ENCODE measurements around the gene RPAP2.
"Not testable (repeated sequence)": the region's sequence is repeated elsewhere in the genome, so short reads cannot be mapped to it uniquely, and the experiment has no call there.

RPAP2 gene

GRCh38 chr1:92323473-92324453 is 24.9 kb downstream of the RPAP2 start:
- no peak for DNase-seq

DNA sequence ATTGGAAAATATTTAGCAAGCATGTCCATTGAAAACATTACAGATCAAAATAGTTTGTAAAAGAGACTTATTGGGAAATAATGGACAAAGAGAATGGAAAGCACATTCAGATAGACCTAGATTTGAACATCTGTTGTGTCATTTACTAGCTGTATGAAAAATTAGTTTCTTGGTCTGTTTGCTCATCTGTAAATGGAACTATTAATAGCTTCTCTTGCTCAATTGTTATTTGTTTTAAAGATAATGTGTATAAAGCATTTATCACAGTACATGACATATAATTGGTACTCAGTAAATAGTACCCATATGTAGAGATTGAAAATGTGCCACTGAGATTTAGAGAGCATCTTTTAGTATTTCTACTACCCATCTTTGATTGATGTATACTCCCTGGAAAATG is 25.9 kb downstream of the RPAP2 start:
- no peak for DNase-seq

- no peak for DNase-seq
Measured at GRCh38 chr1:92326681-92327080, 27.8 kb downstream of the RPAP2 start.

DNA sequence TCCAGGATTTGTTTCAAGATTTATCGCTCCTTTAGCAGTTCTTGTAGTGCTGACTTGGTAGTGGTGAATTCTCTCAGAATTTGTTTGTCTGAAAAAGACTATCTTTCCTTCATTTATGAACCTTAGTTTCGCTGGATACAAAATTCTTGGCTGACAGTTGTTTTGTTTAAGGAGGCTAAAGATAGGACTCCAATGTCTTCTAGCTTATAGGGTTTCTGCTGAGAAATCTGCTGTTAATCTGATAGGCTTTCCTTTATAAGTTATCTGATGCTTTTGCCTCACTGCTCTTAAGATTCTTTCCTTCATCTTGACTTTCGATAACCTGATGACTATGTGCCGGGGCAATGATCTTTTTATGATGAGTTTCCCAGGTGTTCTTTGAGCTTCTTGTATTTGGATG is 28.9 kb downstream of the RPAP2 start:
- DNase-seq, result no peak

DNA sequence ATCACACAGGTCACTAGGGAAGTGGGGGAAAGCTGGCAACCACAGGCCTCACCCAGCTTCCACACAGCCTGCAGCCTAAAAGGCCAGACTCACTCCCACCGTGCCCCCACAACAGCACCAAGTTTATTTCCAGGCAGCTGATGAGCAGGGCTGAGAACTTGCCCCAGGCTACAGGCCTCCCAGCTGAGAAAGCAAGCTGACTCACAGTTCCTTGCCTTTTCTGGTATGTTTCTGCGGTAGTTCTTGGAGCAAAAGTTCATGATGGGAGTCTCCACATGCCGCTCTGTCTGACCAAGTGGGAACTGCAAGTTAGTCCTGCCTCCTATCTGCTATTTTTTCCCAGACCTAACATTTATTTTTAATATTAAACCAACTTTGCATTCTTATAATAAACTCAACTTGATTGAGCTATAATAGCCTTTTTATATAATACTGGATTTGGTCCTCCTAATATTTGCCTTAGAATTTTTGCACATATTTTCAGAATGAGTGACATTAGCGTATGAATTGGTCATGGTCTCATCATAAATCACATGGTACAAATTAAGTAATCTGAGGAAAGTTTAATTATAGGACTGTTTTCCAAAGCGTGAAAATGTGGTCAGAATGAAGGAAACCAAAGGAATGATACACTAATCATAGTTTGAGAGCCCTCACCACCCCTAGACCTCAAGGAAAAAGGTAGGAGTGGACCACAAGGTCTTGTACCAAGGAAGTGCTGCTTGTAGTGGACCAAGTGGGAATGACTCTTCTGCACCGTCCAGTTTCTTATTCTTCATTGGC is 30.7 kb downstream of the RPAP2 start:
- no peak for DNase-seq

GRCh38 chr1:92333668-92334067 is 34.8 kb downstream of the RPAP2 start:
- DNase-seq, result no peak

DNA sequence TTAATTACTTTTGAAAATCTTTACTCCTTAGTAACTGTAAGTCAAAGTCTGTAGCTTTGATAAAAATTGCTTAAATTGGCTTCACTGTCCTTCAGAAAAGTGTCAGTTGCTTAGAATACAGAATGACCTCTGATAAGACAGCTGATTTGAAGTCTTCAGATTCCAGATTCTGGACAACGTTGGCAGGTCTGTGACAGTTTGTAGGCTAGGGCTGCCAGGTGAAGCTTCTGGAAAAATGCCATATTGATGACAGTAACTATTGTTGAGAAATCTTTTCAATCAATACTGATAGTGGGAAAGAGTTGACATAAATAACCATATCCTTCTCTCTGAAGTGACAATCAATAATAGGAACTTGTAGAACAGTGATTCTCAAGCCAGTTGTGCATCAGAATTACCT is 41.3 kb downstream of the RPAP2 start:
- DNase-seq, result no peak

GRCh38 chr1:92342401-92342800 is 43.5 kb downstream of the RPAP2 start:
- DNase-seq, result no peak

DNA sequence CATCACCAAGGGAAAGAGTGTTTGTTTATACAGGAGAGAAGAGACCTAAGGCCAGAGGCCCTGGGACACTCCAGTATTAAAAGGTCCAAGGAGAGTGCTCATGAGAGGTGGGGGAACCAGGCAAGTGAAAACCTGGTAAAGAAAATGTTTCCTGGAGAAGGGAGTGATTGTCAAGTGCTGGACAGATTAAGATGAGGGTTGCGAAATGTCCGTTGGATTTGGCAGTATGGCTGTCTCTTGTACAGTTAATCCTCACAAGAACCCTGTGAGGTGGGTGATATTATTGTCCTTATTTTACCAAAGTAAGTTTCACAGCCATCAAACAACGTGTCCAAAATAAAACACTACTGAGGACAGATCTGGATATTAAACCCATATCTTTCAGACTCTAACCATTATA is 44.2 kb downstream of the RPAP2 start:
- DNase-seq, result no peak

DNA sequence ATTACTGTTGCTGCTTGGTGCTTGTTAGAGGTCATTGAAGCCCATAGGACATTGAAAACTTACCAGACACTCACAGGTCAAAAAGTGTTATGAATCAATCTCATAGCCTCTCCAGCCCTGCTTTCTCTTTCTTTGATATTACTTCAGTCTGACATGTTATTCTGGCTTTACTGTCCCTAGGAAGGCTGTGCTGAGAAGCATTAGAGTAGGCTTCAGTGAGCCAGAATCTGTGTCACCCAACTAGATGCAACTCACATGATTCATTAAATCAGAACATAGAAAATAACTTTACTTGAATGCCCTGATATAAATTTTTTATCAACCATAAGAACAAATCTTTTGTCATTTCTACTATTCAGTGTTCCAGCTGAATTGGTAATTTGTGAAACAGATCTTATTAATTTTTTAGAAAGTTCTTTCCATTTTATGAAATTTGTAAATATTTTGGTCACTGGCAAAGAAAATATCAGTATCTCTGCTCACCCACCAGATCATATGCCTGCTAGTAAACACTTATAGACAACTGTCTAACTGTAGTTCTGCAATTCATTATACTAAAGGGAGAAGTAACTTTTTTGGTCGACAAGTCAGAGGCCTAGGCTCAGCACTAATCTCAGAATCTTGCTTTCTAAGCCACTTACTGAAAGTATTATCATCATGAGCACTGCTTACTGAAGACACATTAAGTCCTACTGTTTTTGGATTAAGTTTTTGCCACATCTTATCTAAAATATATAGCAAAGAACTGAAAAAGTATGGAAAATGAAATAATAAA is 48.2 kb downstream of the RPAP2 start:
- DNase-seq, result no peak

DNA sequence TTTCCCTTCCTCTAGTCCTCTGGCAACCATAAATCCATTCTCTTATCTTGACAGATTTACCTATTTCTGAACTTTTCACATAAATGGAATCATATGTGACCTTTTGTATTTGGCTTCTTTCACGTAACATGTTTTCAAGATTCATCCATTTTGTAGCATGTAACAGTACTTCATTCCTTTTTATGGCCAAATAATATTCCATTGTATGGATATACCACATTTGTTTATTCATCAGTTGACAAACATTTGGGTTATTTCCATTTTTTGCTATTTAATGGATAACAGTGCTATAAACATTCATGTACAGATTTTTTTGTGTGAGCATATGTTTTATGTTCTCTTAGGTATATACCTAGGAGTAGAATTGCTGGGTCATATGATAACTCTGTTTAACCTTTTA is 54.0 kb downstream of the RPAP2 start:
- DNase-seq, result no peak

DNA sequence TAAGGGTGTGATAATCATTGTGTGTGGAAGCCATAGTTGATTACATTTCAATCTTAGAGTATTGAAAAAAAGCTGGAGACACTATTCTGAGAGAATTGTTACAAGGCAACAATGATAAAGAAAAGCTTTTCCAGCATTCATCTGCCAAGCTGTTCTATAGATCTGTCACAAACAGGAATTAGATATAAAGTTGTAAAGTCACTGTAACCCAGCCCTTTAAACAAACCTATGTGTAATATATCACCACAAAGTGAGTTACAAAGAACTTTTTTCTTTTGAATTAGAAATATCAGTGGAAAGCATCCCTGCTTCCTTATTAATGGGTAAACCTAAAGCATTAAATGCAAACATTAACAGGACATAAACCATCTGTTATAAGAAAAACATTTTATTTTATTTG is 55.4 kb downstream of the RPAP2 start:
- DNase-seq, result no peak

DNA sequence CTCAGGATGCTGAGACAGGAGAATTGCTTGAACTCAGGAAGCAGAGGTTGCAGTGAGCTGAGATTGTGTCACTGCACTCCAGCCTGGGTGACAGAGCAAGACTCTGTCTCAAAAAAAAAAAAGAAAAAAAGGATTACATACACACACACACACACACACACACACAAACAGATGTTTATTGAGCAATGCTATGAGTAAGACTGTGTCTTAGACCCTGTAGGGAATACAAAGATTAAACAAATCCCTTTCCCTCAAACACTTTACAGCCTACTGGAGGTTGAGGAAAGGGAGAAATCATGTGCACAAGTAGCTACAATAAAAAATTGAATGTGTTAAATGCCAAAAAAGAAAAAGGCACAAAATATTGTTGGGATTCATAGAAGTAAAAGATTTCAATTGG is 58.1 kb downstream of the RPAP2 start:
- no peak for DNase-seq

DNA sequence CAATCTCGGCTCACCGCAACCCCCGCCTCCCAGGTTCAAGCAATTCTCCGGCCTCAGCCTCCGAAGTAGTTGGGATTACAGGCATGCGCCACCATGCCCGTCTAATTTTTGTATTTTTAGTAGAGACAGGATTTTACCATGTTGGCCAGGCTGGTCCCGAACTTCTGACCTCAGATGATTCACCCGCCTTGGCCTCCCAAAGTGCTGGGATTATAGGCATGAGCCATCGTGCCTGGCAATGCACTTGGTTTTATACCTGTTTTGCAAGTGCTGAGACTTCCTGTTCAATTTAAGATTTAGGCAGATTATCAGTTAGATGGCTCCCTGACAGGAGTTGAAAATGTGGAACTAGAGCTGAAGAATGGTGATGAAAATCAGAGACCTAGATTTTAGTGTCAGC is 60.5 kb downstream of the RPAP2 start:
- not testable (repeated sequence) for DNase-seq

DNA sequence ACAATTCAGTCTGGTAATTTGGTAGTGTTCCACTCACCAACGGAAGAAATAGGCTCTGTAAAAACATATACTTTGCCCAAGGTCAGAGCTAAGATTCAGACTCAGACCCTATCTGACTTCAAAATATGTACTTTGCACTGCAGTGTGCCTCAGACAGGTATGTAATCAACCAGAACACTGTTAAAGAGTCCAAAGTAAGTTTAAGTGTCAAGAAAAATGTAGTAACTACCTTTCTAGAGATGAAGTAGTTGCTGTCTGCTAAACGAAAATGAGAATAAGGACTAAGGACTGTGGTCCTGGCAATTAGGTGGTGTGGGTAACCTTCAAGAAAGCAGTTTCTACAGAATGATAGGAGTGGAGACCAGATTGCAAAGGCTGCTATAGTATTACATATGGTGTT is 61.1 kb downstream of the RPAP2 start:
- no peak for DNase-seq

DNA sequence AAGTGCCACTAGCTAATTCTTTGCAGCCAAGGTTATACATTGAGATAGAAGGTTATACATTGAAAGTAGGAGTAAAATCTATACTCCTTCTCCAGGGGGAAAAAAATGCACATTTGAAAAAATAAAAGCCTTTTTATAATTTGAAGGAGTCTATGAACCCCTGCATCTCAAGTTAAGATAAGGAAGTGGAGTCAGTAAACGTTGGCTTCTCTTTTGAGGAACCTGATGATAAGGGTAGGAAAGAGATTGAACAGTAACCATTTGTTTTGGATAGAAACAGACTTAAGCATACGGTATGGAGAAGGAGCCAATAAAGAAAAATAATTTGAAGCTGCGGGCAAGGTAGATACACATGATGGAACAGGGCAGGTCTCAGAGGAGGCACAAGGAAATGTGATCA is 64.1 kb downstream of the RPAP2 start:
- no peak for DNase-seq

DNA sequence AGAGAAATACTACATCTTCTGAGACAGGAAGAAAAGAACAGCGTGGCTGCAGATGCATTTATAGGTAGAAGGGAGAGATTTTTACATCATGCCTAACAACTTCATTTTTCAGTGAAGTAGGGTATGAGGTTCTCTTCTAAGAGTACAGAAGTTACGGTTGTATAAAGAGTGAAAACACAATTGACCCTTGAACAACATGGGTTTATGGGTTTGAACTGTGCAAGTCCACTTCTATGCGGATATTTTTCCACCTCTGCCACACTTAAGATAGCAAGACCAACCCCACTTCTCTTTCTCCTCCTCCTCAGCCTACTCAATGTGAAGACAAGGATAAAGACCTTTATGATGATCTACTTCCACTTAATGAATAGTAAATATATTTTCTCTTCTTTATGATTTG is 64.5 kb downstream of the RPAP2 start:
- no peak for DNase-seq

- DNase-seq, result no peak
Measured at GRCh38 chr1:92365378-92366039, 66.7 kb downstream of the RPAP2 start.

DNA sequence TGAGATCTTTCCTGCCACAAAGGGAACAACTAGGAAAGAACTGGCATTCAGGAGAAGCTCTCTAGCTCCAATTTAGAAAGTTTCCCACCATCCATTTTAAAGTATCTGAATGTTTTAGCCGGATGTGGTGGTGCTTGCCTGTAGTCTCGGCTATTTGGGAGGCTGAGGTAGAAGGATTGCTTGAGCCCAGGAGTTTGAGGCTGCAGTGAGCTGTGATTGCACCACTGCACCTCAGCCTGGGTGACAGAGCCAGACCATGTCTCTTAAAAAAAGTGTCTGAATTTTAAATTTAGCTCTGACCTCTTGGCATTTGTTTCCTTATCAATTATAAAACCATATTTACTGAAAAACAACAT is 67.2 kb downstream of the RPAP2 start:
- no peak for DNase-seq

DNA sequence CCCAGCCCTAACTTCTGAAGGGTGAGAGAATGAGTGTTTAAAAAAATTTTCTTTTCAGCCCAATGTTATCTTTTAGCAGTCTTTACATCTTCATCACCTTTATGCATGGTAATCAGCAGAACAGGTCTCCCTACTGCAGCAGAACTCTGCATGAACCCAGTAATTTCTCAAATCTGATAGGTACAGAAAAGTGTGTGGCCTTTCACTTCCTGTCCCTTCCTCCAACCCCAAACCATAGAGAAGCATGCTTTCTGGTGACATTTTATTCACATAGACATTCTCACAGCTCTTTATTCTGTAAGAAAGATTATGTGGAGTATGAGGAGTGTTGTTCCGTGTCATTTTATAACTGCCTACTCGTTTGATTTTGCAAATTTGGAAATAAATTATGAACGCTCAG is 68.6 kb downstream of the RPAP2 start:
- no peak for DNase-seq

GRCh38 chr1:92372164-92372563 is 73.3 kb downstream of the RPAP2 start:
- DNase-seq, result no peak

GRCh38 chr1:92374223-92374622 is 75.4 kb downstream of the RPAP2 start:
- no peak for DNase-seq

- DNase-seq, result no peak
Measured at GRCh38 chr1:92376345-92376744, 77.5 kb downstream of the RPAP2 start.
